Spleen (tissue), 11 donors: Measurements from ENCODE around the gene AAGAB. TPM values are rescaled to one million over a fixed set of nuclear protein-coding genes. Genes with fewer than 3 reads are reported as not detected.

ENCODE experiments used
- DNase-seq: peaks from one replicate; pipeline ENCODE4 v3.0.0-alpha.2; 2020
- H3K27ac ChIP-seq, 8 donors: fragments of 200-600 bp; sonication (generic) in 7 of 8; 1 replicate in 4 of 8; 2 replicates in 4 of 8; pipeline versions ENCODE4 v1.5.0 to v1.8.0; 2016 to 2021; ENCODE audit warnings: inconsistent platforms in 4 of 8, mild to moderate bottlenecking in 4 of 8, moderate library complexity in 1 of 8
- H3K27me3 ChIP-seq, 7 donors: fragments of 200-600 bp; sonication (generic) in 6 of 7; replicated peaks in 1 of 7; 1 replicate in 4 of 7; 2 replicates in 3 of 7; pipeline versions ENCODE4 v1.5.0 to v1.8.0; 2016 to 2021; ENCODE audit warnings: inconsistent platforms in 3 of 7, mild to moderate bottlenecking in 1 of 7
- H3K36me3 ChIP-seq, 6 donors: fragments of 200-600 bp; sonication (generic) in 5 of 6; 1 replicate in 4 of 6; 2 replicates in 2 of 6; pipeline versions ENCODE4 v1.5.0 to v1.8.0; 2016 to 2021; ENCODE audit warnings: inconsistent platforms in 2 of 6
- H3K4me1 ChIP-seq, 6 donors: fragments of 200-600 bp; sonication (generic) in 5 of 6; 1 replicate in 3 of 6; 2 replicates in 3 of 6; pipeline versions ENCODE4 v1.5.0 to v1.8.0; 2016 to 2021; ENCODE audit warnings: inconsistent platforms in 3 of 6
- H3K4me3 ChIP-seq, 8 donors: fragments of 200-600 bp; sonication (generic) in 7 of 8; 1 replicate in 4 of 8; 2 replicates in 4 of 8; pipeline versions ENCODE4 v1.5.0 to v1.8.0; 2016 to 2021; ENCODE audit warnings: inconsistent platforms in 4 of 8, mild to moderate bottlenecking in 4 of 8, moderate library complexity in 2 of 8
- H3K9me3 ChIP-seq, 8 donors: fragments of 200-600 bp; sonication (generic) in 7 of 8; 1 replicate in 4 of 8; 2 replicates in 4 of 8; pipeline versions ENCODE4 v1.5.0 to v1.8.0; 2016 to 2021; ENCODE audit warnings: inconsistent platforms in 4 of 8
- POLR2A ChIP-seq, 3 donors: fragments of 450-650 bp; IDR thresholded peaks; one replicate each; pipeline ENCODE4 v1.5.1; 2017; ENCODE audit warnings: antibody characterized with exemption in 3 of 3, mild to moderate bottlenecking in 1 of 3
- POLR2AphosphoS5 ChIP-seq, 3 donors: sonication (generic); formaldehyde crosslinking; IDR thresholded peaks; one replicate each; pipeline ENCODE4 v1.5.1; 2017; ENCODE audit warnings: antibody characterized with exemption in 3 of 3
- WGBS, 5 donors: extraction: QIAGEN DNeasy Blood & Tissue Kit in 3 of 5; methylation state at CpG; one replicate each; pipeline versions ENCODE4 v1.1.5 to v1.1.7; 2013 to 2018; 5-methylcytosine and 5-hydroxymethylcytosine counted together
- intact Hi-C: fragments of 100-400 bp; cut with DNase I; formaldehyde crosslinking; loops from one replicate; pipeline ENCODE4 v1.15.0; 2023; ENCODE audit warnings: low total_unique reads
- polyA plus RNA-seq, 3 donors: library from polyadenylated mRNA; stranded (reverse); fragments of 200-250 nt; gene quantifications; one replicate each; pipeline ENCODE4 v1.2.1, GENCODE V29; 2013
- total RNA-seq, 7 donors: library from RNA; depleted of rRNA in 3 of 7; stranded (reverse); fragments of >200 nt in 3 of 7; fragmentation: NEBNext Ultra II Directional in 4 of 7; extraction: Animal tissue kit (Norgen Biotek cat#: 25700) in 4 of 7; gene quantifications; one replicate each; pipeline versions ENCODE4 v1.1.0 to v1.2.1, GENCODE V29; 2016 to 2021
- TF ChIP-seq, protein P1 (sequence below), 11 experiments: fragments of 200-600 bp in 7 of 11; fragments of 450-650 bp in 4 of 11; sonication (generic) in 4 of 11; IDR thresholded peaks in 8 of 11; conservative IDR thresholded peaks in 3 of 11; 1 replicate in 7 of 11; 2 replicates in 4 of 11; pipeline versions ENCODE4 v1.4.0 to v1.8.0; 2016 to 2021; ENCODE audit warnings: antibody characterized with exemption in 11 of 11, inconsistent platforms in 4 of 11, mild to moderate bottlenecking in 1 of 11
- donor health status: healthy with polysubstance abuse.
- donor health status: DM: no; HTN: no; CAD: no; lungs with moderate emphysema.
- donor health status: DM: no; HTN: no; CAD: no.
- donor health status: Bipolar disorder and iron deficiency.
- donor health status: healthy.
- donor health status: DM: no; HTN: no; CAD: no.
- donor health status: DM: yes; HTN: yes; CAD: no.

AAGAB gene
- total and polyA plus RNA-seq, 10 donors, result 13.2 to 39.3 (median 24.5) TPM

DNA sequence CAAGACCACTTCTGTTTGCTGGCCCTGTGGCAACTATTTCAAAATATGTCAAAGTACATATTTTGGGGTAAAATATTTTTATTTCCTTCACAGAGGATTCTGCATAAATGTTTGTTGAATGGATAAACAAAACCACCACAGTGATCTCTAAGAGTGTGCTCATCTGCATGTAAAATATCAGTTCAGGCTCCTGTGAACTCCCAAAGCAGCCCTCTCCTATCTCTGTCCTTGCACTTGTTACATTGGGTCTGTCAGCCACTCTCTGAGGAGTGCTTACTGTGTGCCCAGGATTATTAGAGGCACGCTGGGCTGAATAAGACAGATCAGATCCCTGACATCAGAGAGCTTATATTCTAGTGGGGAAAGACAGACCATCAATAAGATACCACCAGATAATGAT, 27.3 kb upstream of the AAGAB start:
- Histone ChIP-seq H3K27ac (no peak overlapping the region), H3K27me3 (no peaks in the 10 kb centered on the region), H3K36me3 (no peaks in the 10 kb centered on the region), H3K4me3 (no peak overlapping the region), H3K4me1 (no peaks in the 10 kb centered on the region), H3K9me3 (peaks cover 0 to 18% (median 10%) of the 10 kb centered on the region in 8 donors)
- intact Hi-C loops, result no loop called here
- no peak for TF ChIP-seq POLR2AphosphoS5 (IDR thresholded peaks at IDR 0.05)
- no peak for TF ChIP-seq POLR2A (IDR thresholded peaks at IDR 0.05)
- TF ChIP-seq, protein P1, sequence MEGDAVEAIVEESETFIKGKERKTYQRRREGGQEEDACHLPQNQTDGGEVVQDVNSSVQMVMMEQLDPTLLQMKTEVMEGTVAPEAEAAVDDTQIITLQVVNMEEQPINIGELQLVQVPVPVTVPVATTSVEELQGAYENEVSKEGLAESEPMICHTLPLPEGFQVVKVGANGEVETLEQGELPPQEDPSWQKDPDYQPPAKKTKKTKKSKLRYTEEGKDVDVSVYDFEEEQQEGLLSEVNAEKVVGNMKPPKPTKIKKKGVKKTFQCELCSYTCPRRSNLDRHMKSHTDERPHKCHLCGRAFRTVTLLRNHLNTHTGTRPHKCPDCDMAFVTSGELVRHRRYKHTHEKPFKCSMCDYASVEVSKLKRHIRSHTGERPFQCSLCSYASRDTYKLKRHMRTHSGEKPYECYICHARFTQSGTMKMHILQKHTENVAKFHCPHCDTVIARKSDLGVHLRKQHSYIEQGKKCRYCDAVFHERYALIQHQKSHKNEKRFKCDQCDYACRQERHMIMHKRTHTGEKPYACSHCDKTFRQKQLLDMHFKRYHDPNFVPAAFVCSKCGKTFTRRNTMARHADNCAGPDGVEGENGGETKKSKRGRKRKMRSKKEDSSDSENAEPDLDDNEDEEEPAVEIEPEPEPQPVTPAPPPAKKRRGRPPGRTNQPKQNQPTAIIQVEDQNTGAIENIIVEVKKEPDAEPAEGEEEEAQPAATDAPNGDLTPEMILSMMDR (IDR thresholded peaks at IDR 0.05 in 8 of 11, conservative IDR thresholded peaks at IDR 0.05 in 3 of 11), result no peak
- WGBS, 5 donors, result 91 to 100% (median 97%) methylated on average over 1 of the region's 1 CpG
- DNase-seq, result no peak

DNA sequence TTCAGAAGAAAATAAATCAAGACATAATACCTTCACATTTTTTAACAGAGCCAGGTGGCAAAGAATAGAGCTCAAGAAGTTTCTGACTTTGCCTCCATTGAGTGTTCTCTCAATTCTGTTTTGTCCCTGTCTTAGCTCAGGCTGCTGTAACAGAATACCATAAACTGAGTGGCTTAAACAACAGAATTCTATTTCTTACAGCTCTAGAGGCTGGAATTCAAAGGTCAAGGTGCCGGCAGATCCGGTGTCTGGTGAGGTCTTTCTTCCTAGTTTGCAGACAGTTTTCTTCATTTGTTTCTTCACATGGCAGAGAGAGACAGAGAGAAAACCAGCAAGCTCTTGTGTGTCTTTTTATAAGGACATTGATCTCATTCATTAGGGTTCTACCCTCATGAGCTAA, 25.8 kb upstream of the AAGAB start:
- H3K4me3 ChIP-seq, result no peak overlapping the region
- DNase-seq, result no peak
- no peaks in the 10 kb centered on the region for H3K36me3 ChIP-seq
- peaks cover 0 to 9% (median under 1%) of the 10 kb centered on the region in 8 donors for H3K9me3 ChIP-seq
- no peaks in the 10 kb centered on the region for H3K4me1 ChIP-seq
- H3K27ac ChIP-seq, result no peak overlapping the region
- intact Hi-C loops, result no loop called here
- no peak for TF ChIP-seq POLR2AphosphoS5 (IDR thresholded peaks at IDR 0.05)
- TF ChIP-seq, protein P1 (IDR thresholded peaks at IDR 0.05 in 8 of 11, conservative IDR thresholded peaks at IDR 0.05 in 3 of 11), result no peak
- TF ChIP-seq POLR2A (IDR thresholded peaks at IDR 0.05), result no peak
- no peaks in the 10 kb centered on the region for H3K27me3 ChIP-seq
- WGBS, 5 donors, result 83 to 88% (median 84%) methylated on average over 2 of the region's 2 CpGs

DNA sequence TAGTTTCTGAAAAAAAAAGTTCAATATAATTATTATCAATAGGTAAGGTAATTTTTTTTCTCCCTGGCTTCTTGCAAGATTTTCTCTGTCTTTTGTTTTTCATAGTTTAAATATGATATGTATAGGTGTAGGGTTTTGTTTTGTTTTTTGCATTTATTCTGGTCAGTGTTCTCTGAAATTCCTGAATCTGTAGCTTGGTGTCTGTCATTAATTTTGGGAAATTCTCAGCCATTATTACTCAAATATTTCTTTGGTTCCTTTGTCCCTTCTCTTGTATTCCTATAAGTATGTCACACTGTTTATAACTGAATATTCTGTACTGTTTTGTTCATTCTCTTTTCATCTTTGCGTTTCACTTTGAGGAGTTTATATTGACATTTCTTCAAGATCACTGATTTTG, 22.2 kb upstream of the AAGAB start:
- Histone ChIP-seq H3K9me3 (peaks cover 0 to 33% (median 28%) of the 10 kb centered on the region in 8 donors), H3K27me3 (no peaks in the 10 kb centered on the region), H3K36me3 (no peaks in the 10 kb centered on the region), H3K4me3 (no peak overlapping the region), H3K27ac (no peak overlapping the region), H3K4me1 (no peaks in the 10 kb centered on the region)
- no peak for DNase-seq
- TF ChIP-seq POLR2AphosphoS5 (IDR thresholded peaks at IDR 0.05) (no peak), POLR2A (IDR thresholded peaks at IDR 0.05) (no peak)
- TF ChIP-seq, protein P1 (IDR thresholded peaks at IDR 0.05 in 8 of 11, conservative IDR thresholded peaks at IDR 0.05 in 3 of 11), result no peak
- intact Hi-C loops, result no loop called here
- WGBS, 5 donors, result 94 to 100% (median 97%) methylated on average over 1 of the region's 1 CpG

DNA sequence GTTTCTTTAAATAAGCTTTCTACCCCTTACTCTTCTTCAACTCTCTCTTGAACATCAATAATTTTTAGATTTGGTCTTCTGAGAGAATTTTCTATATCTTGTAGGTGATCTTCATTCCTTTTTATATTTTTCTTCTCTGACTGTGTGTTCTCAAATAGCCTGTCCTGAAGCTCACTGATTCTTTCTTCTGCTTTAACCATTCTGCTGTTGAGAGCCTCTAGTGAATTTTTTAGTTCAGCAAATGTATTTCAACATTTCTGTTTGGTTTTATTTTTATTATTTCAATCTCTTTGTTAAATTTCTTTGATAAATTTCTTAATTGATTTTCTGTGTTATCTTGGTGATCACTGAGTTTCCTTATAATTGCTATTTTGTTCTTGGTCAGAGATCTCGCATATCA, 19.8 kb upstream of the AAGAB start:
- no peaks in the 10 kb centered on the region for H3K27me3 ChIP-seq
- DNase-seq, result no peak
- intact Hi-C loops, result no loop called here
- H3K36me3 ChIP-seq, result no peaks in the 10 kb centered on the region
- H3K4me1 ChIP-seq, result no peaks in the 10 kb centered on the region
- WGBS, 5 donors, result 81 to 97% (median 95%) methylated on average over 1 of the region's 1 CpG
- peaks cover 0 to 33% (median 28%) of the 10 kb centered on the region in 8 donors for H3K9me3 ChIP-seq
- H3K4me3 ChIP-seq, result no peak overlapping the region
- no peak overlapping the region for H3K27ac ChIP-seq
- TF ChIP-seq, protein P1 (IDR thresholded peaks at IDR 0.05 in 8 of 11, conservative IDR thresholded peaks at IDR 0.05 in 3 of 11), result no peak
- TF ChIP-seq POLR2A (IDR thresholded peaks at IDR 0.05) (no peak), POLR2AphosphoS5 (IDR thresholded peaks at IDR 0.05) (no peak)
